Adipose tissue (tissue), 3 donors: ENCODE measurements around the gene WDPCP. TPM values are rescaled to one million over a fixed set of nuclear protein-coding genes. Genes with fewer than 3 reads are reported as not detected.
"Not testable (repeated sequence)": the region's sequence is repeated elsewhere in the genome, so short reads cannot be mapped to it uniquely, and the experiment has no call there.

Experiments used
- H3K27ac ChIP-seq: one replicate; pipeline ENCODE4 v1.5.1; 2013; ENCODE audit warnings: low read depth, low read length
- WGBS, 3 donors: extraction: QIAGEN DNeasy Blood & Tissue Kit; methylation state at CpG; one replicate each; pipeline ENCODE4 v1.1.7; 2013; 5-methylcytosine and 5-hydroxymethylcytosine counted together
- polyA plus RNA-seq, 3 donors: library from polyadenylated mRNA; stranded (reverse); fragments of 200-250 nt; gene quantifications; one replicate each; pipeline ENCODE4 v1.2.3, GENCODE V29; 2013
- donor health status: healthy with polysubstance abuse.
- donor health status: Bipolar disorder and iron deficiency.
- donor health status: healthy.

WDPCP gene
- polyA plus RNA-seq, 3 donors, result 1.5 to 2.9 (median 1.9) TPM

DNA sequence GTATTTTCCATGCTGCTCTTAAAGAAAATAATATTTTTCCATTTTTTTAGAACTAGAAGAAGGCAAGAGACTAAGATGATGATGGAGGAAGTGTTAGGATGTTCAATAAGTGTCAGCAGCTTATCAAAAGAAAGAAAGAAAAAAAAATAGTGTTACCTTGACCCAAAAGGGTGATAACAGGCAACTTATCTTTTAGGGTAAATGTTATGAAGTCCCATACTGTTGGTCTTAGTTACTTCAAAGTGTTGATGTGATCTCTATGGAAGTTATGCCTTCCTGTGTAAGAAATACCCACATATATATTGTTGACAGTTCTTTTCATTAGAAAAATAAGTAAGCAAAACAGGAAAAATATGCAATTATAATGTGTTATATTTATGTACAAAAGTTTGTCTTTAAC is 394.1 kb downstream of the WDPCP start:
- H3K27ac ChIP-seq, result no peak overlapping the region

DNA sequence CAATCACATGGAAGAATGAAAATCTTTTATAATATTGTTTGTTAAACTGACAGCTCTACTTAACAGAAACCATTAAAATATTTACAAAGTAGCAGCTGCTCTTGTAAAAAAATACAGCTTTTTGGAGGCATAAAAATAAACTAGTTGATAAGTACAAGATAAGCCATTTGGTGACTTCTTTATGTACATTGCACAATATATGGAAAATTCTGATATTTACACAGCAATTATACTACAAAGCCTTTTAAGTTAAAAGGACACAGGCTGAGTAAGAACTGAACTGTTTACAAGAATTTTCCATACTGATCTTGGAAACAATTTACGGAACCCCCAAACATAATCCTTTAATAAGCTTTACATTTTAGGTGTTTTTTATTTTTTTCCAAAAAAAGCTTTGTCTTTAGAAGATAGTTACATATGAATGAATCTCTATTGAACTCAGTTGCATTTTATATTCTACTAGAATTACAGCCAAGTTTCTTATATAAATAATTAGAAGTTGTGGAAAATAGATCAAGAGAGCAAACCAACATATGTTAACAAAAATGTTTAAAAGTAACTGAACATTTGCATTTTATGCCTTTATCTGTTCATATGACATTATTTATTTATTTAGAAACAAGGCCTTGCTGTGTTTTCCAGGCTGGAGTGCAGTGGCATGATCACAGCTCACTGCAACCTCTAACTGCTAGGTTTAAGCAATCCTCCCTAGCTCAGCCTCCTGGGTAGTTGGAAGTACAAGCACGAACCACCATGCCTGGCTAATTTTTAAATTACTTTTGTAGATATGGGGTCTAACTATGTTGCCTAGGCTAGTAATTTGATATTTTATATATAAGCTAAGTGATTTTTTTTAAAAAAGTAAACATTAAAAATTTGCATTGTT is 395.1 kb downstream of the WDPCP start:
- no peak overlapping the region for H3K27ac ChIP-seq
- WGBS, 3 donors, result 69 to 89% (median 86%) methylated on average over 2 of the region's 2 CpGs

DNA sequence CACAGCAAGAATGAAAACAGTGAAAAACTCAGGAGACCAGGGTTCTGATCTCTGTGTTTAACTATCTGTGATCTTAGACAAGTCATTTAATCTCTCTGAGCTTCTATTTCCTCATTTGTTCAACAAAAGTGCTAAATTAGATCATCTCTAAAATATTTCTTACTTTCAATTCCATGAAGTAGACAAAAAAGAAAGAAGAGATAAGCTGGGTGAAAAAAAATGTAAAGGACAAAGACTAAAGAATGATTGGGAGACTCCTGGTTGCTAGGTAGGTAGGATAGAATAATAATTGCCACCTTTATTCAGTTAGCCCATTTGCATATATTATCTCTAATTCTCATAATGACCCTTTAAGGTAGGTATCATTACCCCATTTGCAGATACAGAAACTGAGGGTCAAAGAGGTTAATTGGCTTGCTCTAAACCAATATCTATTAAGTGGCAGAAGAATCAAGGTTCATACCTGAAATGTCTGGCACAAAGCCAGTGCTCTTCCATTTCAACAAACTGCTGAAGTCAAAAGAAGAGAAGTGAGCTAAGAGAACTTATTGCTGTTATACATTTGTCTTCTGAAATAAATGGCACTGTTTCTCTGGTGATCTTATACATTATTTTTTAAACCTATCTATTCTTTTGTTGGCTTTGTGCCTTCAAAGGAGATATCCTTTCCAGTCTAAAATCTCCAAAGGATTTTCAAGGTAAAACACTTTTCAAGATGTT is 395.9 kb downstream of the WDPCP start:
- H3K27ac ChIP-seq, result no peak overlapping the region

DNA sequence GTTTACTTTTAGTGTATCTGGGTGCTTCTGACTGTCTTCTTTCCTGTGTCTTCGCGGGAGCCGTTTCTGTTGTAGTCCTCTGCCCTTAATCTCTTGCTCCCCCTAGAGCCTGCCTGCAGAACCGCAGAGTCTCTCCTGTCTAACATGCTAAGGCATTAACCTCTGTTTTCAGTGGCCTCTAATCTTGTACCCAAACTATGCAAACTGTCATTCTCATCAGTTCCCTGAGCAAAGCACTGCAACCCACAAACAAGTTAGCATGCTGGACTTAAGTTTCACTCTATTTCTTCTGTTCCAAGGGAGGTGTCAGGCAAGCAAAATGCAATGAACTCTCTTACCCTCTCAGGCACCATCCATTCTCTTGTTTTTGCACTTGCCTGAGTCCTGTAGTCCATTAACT is 399.3 kb downstream of the WDPCP start:
- no peak overlapping the region for H3K27ac ChIP-seq
- WGBS, 3 donors, result 33 to 42% (median 34%) methylated on average over 4 of the region's 4 CpGs

DNA sequence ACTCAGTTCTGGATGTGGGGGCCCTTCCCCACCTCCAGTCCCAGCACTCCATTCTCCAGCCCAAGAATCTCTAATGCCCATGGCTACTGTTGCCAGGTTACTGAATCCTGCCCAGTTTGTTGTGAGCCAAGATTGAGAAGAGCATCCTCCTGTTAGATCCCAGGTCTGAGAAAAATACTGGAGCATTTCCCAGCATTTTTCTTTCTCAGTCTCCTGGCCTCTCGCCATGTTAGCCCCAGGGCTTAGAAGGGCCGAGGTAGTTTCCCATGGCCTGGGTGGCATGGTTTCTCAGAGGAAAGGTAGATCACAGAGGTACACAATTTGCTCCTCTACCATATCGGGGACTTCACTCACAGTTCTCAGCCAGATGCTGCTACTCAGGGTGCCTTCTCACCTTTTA is 401.9 kb downstream of the WDPCP start:
- H3K27ac ChIP-seq, result no peak overlapping the region
- 97 to 99% (median 99%) methylated on average over 3 of the region's 3 CpGs for WGBS, 3 donors

DNA sequence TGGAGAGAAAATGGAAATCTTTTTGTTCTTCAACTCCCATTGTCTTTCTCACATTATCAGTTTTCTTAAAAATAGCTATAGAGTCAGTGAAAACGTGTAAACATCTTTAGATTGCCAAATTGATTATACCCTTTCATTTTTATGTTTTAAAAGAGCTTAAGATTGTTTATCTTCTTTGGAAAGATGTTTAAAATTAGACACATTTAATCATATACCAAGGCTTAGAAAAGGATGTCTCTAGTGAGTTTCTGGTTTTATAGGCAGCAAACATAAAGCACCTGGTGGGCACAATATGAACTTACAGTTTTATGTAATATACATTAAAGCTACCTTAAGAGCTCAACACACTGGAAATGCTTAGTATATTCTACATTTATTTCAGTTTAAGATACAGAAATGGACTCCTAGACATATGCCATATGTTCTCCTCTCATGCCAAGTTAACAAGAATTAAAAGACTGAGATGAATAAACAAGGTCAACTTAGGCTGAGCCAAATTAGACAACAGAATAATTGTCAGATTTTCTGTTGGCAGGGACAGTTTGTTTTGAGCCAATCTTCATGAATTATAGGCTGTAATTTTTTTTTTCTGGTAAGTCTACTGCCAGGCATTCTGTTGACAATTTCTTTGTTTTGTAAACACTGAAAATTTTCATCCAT is 425.0 kb downstream of the WDPCP start:
- no peak overlapping the region for H3K27ac ChIP-seq
- WGBS, 3 donors, result 48 to 54% (median 54%) methylated on average over 1 of the region's 1 CpG

DNA sequence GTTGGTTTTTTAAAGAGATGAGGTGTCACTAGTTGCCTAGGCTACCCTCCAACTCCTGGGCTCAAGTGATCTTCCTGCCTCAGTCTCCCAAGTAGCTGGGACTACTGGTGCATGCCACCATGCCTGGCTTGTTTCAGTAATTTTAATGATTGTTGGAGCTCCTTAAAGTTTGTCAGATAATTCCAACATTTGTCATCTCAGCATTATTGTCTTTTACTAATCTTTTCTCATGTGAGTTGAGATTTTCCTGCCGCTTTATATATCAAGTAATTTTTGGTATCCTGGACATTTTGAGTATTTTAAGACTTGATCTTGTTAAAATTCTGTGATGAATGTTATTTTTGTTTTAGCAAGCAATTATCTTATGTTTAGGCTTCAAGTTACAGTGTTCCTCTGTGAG is 429.0 kb downstream of the WDPCP start:
- no peak overlapping the region for H3K27ac ChIP-seq
- 97 to 98% (median 98%) methylated on average over 1 of the region's 1 CpG for WGBS, 3 donors

DNA sequence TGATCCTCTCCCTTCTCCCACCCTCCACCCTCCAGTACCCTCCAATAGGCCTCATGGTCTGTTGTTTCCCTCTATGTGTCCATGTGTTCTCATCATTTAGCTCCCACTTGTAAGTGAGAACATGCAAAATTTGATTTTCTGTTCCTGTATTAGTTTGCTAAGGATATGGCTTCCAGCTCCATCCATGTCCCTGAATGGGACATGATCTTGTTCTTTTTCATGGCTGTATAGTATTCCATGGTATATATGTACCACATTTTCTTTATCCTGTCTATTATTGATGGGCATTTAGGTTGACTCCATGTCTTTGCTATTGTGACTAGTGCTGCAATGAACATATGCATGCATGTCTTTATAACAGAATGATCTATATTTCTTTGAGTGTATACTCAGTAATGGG is 451.6 kb downstream of the WDPCP start:
- H3K27ac ChIP-seq, result not testable (repeated sequence)

DNA sequence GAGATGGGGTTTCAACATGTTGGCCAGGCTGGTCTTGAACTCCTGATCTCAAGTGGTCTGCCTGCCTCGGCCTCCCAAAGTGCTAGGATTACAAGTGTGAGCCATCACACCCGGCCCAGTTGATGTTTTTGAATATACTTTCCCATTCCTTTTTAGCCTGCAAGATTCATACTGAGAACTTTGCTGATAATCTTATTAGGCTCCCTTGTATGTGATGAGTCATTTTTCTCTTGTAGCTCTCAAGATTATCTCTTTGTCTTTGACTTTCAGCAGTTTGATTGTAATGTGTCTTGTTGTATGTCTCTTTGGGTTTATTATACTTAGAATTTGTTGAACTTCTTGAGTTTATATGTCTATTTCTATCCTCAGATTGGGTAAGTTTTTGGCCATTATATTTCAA is 456.3 kb downstream of the WDPCP start:
- 92 to 95% (median 93%) methylated on average over 2 of the region's 2 CpGs for WGBS, 3 donors
- H3K27ac ChIP-seq, result no peak overlapping the region

DNA sequence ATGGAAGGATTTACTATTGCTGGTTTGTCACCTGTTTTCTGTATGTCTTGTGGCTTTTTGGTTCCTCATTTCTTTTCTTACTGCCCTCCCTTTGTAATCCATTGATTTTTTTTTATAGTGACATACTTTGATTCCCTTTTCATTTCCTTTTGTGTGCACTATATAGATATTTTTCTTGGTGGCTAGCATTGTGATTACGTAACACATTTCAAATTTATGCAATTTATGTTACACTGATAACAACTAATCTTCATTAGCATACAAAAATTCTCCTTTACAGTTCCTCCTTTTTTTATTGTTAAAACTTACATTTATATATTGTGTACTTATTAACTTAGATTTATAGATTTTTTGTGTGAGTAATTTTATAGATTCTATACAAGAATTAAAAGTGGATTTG is 457.1 kb downstream of the WDPCP start:
- H3K27ac ChIP-seq, result no peak overlapping the region
- WGBS, 3 donors, result 71 to 94% (median 88%) methylated on average over 1 of the region's 1 CpG

DNA sequence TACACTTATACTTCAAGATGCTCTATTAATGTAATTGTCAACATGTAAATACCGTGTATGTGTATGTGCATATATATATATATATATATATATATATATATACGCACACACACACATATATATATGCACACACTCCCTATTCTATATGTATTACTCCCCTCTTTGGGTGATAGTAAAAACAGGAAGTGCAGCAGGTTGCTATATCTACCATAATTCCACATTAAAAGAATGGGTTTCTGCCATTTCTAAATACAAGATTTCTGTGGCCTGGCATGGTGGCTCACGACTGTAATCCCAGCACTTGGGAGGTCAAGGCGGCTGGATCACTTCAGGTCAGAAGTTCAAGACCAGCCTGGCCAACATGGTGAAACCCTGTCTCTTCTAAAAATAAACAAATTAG is 460.7 kb downstream of the WDPCP start:
- H3K27ac ChIP-seq, result no peak overlapping the region
- 88 to 94% (median 89%) methylated on average over 4 of the region's 4 CpGs for WGBS, 3 donors

DNA sequence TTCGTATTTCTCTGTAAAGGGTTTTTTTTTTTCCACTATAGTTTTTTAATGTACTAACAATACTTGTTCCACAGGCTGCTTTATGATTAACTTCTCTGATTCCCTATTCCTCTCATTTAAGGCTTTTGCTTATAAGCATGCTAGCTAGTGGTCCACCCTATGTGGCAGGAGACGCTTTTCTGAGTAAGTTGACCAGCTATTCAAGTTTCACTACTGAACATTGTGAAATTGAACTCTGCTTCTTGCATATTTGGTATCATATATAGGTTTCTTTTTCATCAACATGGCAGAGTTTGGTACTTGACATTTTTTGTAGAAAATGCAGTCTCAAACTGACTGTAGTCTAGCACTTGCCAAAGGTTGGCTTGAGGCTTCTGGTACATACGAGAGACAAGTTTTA is 463.4 kb downstream of the WDPCP start:
- WGBS, 3 donors, result 68 to 89% (median 88%) methylated on average over 3 of the region's 3 CpGs
- no peak overlapping the region for H3K27ac ChIP-seq

DNA sequence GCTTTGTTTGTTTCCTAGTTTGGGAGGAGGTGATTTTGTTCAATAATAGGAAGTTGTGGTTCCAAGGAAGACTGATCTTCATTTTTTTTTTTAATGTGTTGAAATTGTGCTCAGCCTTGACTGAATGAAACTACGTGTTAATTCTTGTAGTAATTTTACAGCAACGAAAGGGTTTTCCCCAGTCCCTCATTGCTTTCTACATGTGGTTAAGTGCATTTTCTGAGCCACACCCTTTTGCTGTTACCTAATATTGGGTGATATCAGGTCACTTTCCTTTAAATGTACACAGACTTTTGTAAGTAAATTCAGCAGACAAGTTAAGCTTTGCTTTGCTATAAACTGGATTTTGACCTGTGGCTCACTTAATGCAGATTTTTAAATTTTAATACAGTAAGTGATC is 464.1 kb downstream of the WDPCP start:
- WGBS, 3 donors, result 38 to 82% (median 54%) methylated on average over 2 of the region's 2 CpGs
- no peak overlapping the region for H3K27ac ChIP-seq

DNA sequence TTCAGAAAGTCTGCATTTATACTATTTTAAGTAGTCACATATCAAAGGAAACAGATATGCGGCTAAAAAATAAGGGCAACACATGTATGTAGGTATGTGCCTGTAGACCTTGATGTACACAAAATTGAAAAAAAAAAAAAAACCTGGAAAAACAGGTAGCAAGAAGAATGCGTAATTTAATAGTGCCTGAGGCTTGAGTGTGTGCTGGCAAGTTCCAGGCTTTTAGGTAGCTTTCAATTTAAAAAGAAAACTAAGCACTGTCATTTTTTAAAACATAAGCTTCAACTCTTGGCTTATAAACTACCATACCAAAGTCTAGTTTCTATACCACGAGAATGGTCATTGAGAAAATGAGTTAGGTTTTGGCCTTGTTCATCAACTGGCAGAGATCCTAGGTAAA is 465.4 kb downstream of the WDPCP start:
- no peak overlapping the region for H3K27ac ChIP-seq
- 89 to 96% (median 94%) methylated on average over 3 of the region's 3 CpGs for WGBS, 3 donors

DNA sequence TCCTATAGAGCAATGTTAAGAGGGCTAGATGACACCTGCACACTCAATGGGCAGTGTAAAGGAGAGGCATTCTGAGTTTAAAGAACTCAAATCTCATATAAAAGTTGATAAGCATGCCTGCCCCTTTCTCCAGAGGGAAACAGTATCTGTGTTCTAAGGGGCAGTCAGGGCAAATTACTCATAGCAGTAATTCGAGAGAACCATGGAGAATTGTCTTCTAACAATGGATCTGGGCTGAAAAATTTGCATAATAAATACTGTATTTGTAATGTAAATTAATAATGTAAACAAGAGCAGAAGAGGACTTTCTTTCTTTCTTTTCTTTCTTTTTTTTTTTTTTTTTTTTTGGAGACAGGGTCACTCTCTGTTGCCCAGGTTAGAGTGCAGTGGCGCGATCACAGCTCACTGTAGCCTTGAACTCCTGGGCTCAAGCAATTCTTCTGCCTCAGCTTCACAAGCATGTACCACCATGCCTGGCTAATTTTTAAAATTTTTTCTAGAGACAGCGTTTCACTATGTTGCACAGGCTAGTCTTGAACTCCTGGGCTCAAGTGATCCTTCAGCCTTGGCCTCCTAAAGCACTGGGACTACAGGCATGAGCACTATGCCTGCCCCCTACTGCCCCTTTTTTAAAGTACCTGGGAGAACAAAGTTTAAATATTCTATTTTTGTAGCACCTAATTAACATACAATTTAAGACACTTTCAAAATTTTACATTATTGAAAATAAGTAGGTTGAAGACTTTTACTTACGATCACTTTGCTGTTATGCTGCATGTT is 467.0 kb downstream of the WDPCP start:
- WGBS, 3 donors, result 95 to 97% (median 97%) methylated on average over 5 of the region's 5 CpGs
- no peak overlapping the region for H3K27ac ChIP-seq

DNA sequence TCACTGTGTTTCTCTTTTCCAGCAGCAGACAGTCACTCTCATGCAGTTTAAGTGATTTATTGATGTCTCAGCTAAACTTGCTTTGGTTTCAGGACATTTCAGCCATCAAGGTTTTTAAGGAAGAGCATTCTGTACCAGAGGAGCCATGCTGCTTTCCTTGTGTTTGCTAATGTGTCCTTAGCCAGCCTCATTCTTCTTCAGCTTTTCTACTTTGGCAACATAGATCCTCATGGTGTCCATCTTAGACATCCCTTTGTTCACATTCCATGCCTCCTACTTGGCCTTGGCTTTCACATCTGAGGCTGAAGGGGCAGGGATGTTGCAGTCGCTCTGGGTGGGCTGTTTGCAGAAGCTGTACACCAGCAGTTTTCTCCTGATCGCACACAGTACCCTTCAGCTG is 469.5 kb downstream of the WDPCP start:
- WGBS, 3 donors, result 87 to 98% (median 95%) methylated on average over 2 of the region's 2 CpGs
- H3K27ac ChIP-seq, result no peak overlapping the region

DNA sequence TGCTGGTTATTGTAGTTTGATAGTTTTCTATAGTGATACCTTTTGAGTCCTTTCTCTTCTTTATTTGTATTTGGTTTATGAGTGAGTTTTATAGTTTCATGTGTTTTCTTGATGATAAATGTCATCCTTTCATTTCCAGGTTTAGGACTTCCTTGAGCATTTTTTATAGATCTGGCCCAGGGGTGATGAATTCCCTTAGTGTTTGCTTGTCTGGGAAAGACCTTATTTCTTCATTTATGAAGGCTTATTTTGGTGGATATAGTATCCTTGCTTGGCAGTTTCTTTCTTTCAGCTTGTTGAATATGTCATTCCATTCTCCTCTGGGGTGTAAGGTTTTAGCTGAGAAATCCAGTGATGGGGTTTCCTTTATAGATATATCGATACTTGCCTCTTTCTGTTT is 483.8 kb downstream of the WDPCP start:
- no peak overlapping the region for H3K27ac ChIP-seq
- WGBS, 3 donors, result 89 to 96% (median 91%) methylated on average over 1 of the region's 1 CpG

DNA sequence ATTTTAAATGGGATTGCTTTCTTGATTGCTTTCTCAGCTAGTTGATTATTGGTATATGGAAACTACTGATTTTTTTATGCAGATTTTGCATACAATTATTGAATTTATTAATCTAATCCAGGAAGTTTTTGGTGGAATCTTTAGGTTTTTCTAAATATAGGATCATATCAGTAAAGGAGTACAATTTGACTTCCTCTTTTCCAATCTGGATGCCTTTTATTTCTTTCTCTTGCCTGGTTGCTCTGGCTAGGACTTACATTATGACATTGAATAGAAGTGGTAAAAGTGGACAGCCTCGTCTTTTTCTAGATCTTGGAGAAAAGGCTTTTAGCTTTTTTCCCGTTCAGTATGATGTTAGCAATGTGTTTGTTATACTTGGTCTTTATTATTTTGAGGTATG is 486.3 kb downstream of the WDPCP start:
- WGBS, 3 donors, result 76 to 91% (median 82%) methylated on average over 2 of the region's 2 CpGs
- no peak overlapping the region for H3K27ac ChIP-seq

DNA sequence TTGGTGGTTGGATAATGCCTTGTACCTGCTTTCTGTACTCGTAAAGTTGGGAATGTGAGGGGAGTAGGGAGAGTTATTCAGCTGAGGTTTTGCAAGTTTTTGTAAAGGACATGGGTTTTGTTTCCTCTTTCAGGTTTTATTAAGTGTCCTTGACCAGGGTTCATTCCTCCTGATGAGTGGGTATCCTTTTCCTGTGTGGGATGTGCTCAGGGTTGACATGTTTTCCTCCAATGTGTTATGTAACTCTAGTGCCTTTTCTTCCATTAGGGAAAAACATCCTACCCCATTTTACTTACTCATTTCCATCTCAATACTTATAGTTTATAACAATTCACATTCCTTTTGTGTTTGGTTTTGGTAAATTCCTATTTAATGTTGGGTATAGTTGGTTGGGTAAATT is 489.2 kb downstream of the WDPCP start:
- WGBS, 3 donors, result 79 to 92% (median 81%) methylated on average over 1 of the region's 1 CpG
- no peak overlapping the region for H3K27ac ChIP-seq
